Mesothelial cell of epicardium (in vitro differentiated cells): ENCODE data around the gene HMGXB3. TPM values are rescaled to one million over a fixed set of nuclear protein-coding genes. Genes with fewer than 3 reads are reported as not detected.

Source experiments
- DNase-seq, 2 experiments: peaks; one replicate each; pipeline ENCODE4 v3.0.0; 2021; ENCODE audit warnings: low spot score in 2 of 2; ENCODE audit not compliant: unreplicated experiment in 2 of 2
- H3K27ac Mint-ChIP-seq: 2 replicates; pipeline ENCODE4 v1.8.0; 2021; ENCODE audit warnings: mixed read lengths
- H3K27me3 Mint-ChIP-seq: 2 replicates; pipeline ENCODE4 v1.8.0; 2021; ENCODE audit warnings: low read depth, mixed read lengths
- H3K36me3 Mint-ChIP-seq: 2 replicates; pipeline ENCODE4 v1.8.0; 2021; ENCODE audit warnings: mixed read lengths
- H3K4me1 Mint-ChIP-seq: 2 replicates; pipeline ENCODE4 v1.8.0; 2021; ENCODE audit warnings: mixed read lengths
- H3K4me3 Mint-ChIP-seq: 2 replicates; pipeline ENCODE4 v1.8.0; 2021; ENCODE audit warnings: mild to moderate bottlenecking, moderate library complexity, mixed read lengths
- H3K9me3 Mint-ChIP-seq: 2 replicates; pipeline ENCODE4 v1.8.0; 2021; ENCODE audit warnings: mixed read lengths
- total RNA-seq: library from RNA; stranded (reverse); gene quantifications from 3 replicates; pipeline ENCODE4 v1.2.1, GENCODE V29; 2021
- TF ChIP-seq, protein P1 (sequence below): fragments of 200-600 bp; sonication (generic); IDR thresholded peaks from one replicate; pipeline ENCODE4 v1.5.0; 2021; ENCODE audit warnings: antibody characterized with exemption; ENCODE audit not compliant: unreplicated experiment

Gene HMGXB3
- total RNA-seq, 1 donor from 2014 or later: 53.1 TPM

DNA sequence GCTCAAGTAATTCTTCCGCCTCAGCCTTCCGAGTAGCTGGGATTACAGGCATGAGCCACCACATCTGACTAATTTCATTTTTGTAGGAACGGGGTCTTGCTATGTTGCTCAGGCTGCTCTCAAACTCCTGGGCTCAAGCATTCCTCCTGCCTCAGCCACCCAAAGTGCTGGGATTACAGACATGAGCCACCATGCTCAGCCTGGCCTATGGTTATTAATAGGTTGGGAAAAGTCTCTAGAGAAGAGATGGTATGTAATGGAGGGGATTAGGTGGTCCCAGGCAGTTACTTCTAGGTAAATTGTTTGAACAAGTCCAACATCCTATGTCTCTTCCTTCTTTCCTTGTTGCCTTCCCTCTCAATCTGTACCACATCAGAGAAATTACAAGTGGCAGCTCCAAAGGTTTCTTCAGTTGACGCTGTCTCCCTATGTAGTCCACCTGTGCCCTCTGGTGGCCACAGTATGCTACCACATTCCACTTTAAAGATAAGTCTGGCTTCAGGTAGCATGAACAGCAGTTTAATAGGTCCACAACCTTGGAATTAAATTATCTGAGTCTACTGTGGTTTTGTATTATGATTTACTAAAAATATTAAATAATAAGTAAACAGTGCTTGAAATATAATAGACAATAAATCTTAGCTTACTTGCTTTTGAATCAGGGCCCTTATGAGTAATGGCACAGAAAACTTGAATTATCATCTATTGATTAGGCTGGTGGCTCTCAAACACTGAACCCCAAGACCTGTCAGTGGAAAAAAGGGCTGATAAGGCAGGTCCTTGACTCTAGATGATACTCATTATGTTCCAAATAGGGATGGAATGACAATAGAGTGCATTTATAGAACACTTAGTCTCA lies 9.8 kb upstream of the HMGXB3 start:
- no peaks in the 10 kb centered on the region for H3K27me3 Mint-ChIP-seq
- no peak overlapping the region for H3K4me3 Mint-ChIP-seq
- H3K27ac Mint-ChIP-seq: no peak overlapping the region
- H3K4me1 Mint-ChIP-seq: peaks cover 6% of the 10 kb centered on the region
- peak; percentile 32 to 76 for DNase-seq
- no peaks in the 10 kb centered on the region for H3K36me3 Mint-ChIP-seq
- TF ChIP-seq, protein P1, sequence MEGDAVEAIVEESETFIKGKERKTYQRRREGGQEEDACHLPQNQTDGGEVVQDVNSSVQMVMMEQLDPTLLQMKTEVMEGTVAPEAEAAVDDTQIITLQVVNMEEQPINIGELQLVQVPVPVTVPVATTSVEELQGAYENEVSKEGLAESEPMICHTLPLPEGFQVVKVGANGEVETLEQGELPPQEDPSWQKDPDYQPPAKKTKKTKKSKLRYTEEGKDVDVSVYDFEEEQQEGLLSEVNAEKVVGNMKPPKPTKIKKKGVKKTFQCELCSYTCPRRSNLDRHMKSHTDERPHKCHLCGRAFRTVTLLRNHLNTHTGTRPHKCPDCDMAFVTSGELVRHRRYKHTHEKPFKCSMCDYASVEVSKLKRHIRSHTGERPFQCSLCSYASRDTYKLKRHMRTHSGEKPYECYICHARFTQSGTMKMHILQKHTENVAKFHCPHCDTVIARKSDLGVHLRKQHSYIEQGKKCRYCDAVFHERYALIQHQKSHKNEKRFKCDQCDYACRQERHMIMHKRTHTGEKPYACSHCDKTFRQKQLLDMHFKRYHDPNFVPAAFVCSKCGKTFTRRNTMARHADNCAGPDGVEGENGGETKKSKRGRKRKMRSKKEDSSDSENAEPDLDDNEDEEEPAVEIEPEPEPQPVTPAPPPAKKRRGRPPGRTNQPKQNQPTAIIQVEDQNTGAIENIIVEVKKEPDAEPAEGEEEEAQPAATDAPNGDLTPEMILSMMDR: peak; percentile 89
- no peaks in the 10 kb centered on the region for H3K9me3 Mint-ChIP-seq

DNA sequence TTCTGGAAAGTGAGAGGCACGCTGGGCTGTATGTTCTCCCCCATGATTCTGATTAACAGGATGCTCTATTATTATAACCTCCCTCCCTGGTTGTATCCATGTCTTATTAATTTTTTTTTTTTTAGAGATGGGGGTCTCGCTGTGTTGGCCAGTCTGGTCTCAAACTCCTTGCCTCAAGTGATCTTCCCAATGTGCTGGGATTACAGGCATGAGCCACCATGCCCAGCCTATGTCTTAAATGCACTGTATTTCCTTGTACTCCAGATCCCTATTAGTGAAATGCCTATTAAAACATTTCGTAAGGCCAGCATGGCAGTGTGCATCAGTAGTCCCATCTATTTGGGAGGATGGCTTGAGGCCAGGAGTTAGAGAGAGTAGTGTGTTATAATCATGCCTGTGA lies 7.1 kb upstream of the HMGXB3 start:
- Mint-ChIP-seq H3K9me3 (no peaks in the 10 kb centered on the region), H3K27ac (no peak overlapping the region), H3K4me1 (peaks cover 6% of the 10 kb centered on the region), H3K36me3 (no peaks in the 10 kb centered on the region), H3K27me3 (no peaks in the 10 kb centered on the region), H3K4me3 (no peak overlapping the region)
- TF ChIP-seq, protein P1: no peak
- no peak for DNase-seq

DNA sequence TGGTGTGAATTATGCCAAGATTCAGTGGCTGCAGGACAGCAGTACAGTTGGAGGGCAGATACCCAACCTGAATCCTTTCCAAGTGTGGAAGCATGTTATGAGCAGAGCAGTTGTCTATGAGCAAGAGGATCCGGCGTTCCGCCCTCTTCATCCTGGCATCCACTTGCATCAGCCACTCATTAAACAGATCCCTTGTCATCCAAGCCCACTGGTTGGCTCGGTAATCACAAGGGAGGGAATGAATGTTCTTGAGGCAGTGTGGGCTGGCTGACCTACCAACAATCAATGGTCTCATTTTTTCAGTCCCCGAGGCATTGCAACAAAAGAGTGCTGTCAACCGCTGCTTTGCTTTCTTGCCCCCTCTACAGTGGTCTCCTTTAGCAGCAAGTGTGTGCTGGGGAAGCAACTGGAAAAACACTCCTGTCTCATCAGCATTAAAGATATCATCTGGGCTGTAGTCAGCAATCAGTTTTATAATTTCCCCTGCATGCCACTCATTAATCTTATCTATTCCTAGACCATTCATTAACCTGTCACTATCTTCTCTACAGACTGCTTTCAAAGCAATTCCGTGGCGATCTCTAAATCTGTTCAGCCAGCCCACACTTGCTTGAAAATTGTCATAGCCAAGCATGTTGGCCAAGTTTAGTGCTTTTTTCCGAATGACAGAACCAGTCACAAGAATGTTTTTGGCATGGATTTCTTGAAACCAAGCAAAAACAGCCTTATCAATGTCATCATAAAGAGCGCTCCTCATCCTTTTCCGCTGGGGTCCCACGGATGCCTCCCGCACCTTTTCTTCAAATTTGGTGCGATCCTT lies 4.9 kb upstream of the HMGXB3 start:
- H3K27ac Mint-ChIP-seq: no peak overlapping the region
- H3K4me3 Mint-ChIP-seq: no peak overlapping the region
- no peak for DNase-seq
- no peaks in the 10 kb centered on the region for H3K9me3 Mint-ChIP-seq
- TF ChIP-seq, protein P1: no peak
- peaks cover 17% of the 10 kb centered on the region for H3K4me1 Mint-ChIP-seq
- no peaks in the 10 kb centered on the region for H3K36me3 Mint-ChIP-seq
- no peaks in the 10 kb centered on the region for H3K27me3 Mint-ChIP-seq

DNA sequence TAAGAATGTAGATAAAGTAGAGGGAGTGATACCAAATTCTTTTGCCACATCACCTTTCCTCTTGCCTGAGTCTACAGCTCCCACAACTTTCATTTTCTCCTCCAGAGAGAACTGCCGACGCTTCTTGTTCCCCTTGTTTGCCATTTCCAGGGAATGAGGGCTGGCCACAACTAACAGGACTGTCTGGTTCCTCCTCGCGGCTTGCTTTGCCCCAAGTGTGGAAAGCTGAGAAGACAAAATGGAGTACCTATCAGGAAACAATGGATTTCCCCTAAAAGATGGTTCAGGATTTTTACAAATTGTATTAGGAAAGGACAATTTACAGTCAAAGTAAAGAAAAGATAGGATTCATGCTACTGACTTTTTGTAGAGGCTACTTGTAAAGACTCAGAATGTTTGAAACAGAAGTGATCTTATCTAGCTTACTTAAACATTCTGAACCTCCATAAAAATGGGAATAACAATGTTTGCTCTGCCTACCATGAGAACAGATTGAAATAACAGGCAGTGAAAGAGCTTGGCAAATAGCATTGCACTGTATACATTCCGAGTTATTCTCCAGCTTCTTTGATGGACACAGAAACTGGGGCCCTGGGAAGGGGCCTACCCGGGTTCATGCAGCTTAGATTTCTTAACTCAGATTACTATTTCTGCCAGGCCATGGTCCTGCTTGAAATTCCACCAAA lies 4.2 kb upstream of the HMGXB3 start:
- Mint-ChIP-seq H3K4me1 (peaks cover 15% of the 10 kb centered on the region), H3K9me3 (no peaks in the 10 kb centered on the region), H3K4me3 (no peak overlapping the region), H3K27me3 (no peaks in the 10 kb centered on the region), H3K36me3 (no peaks in the 10 kb centered on the region), H3K27ac (no peak overlapping the region)
- no peak for DNase-seq
- TF ChIP-seq, protein P1: no peak

DNA sequence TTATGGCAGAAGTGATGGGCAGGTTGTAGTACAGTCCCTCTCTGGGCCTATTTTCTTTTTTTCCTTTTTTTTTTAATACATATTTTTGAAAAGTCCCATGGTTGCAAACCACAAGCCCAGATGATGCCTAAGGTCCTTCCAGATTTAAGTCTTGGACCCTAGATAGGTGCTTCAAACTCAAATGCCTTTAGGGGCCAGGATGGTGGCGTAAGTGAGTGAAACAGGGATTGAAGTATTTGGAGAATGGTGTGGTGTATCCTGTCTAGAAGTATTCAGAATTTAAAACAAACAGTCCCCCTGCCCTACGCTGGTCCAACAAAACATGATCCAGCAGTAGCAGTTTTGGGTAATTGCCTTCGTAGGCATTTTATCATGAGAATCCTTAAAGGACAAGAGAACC lies 2.3 kb upstream of the HMGXB3 start:
- Mint-ChIP-seq H3K9me3 (no peaks in the 10 kb centered on the region), H3K27me3 (no peaks in the 10 kb centered on the region), H3K4me3 (no peak overlapping the region), H3K27ac (no peak overlapping the region), H3K4me1 (peaks cover 29% of the 10 kb centered on the region), H3K36me3 (no peaks in the 10 kb centered on the region)
- TF ChIP-seq, protein P1: no peak
- DNase-seq: no peak
